Activated CD4-positive, CD25-positive, alpha-beta regulatory T cell treated with anti-CD3 and anti-CD28 coated beads, Interleukin-2, amount 50 U/mL, for 72 hours (primary cell): ENCODE data around the gene ARL14EPL.

Experiments
- DNase-seq: peaks from one replicate; pipeline ENCODE4 v3.0.0; 2021

ARL14EPL gene

DNA sequence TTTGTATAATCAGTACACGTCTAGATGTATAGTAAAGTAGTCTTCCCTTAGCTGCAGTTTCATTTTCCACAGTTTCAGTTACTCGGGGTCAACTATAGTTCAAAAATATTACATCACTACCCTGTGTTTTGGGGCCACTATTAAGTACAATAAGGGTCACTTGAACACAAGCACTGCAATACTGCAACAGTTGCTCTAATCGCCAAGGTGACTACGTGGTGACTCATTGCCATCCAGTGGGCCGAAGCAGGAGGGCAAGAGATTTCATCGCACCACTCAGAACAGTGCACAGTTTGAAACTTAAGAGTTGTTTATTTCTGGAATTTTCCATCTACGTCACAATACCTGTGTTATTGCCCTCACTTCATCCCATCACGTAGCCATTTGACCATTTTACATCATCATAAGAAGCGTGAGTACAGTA is at the start of gene ARL14EPL:
ARL14EPL (plus strand) TSS at position 379 of the 424 bp plus-strand sequence. CDS start 18,994 bp downstream, outside the sequence.
- no peak for DNase-seq

DNA sequence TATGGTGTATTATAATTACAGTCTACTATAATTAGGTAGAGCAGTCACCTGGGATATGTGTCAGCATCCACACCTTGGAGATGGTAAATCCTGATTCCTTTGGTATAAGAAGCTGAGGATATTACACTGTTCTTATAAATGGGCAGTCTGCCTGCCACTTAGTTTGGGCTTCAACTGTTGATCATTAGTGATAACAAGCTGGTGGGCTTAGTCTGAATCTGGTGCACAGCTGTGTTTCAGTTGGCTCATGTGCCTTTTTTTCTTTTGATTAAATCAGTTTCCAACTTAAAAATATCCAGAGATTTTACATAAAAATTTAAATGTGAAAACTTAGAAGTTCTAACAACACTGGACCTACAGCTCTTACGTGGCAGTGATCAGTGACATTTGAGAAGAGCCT is 48.8 kb upstream of the ARL14EPL start:
- no peak for DNase-seq

DNA sequence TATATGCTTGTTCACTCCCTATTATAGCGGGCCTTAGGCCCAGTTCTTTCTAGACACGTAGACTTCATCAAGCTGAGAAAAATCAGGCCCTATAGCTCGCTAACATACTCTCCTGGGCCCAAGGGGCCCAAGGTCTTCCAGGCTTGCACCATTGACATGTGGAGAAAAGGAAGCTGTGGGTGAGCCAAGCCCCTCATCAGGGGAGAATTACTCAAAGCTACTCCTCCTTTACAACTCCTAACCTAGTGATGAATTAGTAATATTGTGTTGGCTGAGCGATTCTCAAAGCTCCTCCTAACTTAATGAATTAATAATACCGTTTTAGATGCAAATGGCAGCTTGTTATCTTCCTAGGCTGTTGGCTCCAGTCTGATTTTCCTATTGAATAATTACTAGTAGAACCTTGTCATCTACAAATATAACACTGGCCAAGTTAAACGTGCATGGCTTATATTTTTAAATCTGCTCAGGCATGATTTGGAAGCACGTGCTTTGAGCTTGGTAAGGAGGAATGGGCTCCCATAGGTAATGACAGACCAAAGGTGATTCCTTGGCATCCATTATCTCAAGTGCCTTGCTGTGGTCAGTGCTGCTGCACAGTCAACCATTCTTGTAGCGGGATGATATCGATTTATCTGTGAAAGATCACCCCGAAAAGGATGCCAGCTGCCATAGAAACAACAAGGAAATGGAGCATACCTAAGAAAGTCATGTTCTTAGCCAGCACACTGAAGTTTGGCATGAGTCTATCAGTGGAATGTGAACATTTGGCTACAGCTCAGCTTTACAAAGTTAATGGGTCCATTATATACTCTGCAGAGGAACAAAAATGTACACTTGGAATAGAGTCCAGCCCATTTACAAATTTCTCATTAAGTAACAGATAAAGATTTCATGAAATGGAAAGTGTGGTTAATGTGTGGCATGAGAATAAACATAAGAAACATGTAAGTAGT is 46.2 kb upstream of the ARL14EPL start:
- DNase-seq: no peak

DNA sequence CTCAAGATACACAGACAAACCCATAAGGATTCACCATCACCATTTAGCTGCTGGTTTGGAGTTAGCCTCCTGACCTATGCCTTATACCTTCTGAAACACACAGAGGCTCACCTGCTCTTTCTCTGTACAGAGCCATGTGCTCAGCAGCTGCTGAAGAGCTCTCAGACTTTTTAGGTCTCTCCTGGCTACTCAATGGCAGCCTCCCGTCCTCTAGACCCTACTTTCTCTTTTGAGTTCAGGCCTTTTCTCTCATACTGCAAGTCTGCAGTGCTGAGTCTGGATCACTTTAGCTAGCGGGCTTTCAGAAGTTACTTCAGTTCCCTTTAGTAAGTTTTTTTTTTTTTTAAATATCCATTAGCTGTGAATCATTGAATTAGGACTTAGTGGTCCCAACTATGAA is 44.3 kb upstream of the ARL14EPL start:
- no peak for DNase-seq

DNA sequence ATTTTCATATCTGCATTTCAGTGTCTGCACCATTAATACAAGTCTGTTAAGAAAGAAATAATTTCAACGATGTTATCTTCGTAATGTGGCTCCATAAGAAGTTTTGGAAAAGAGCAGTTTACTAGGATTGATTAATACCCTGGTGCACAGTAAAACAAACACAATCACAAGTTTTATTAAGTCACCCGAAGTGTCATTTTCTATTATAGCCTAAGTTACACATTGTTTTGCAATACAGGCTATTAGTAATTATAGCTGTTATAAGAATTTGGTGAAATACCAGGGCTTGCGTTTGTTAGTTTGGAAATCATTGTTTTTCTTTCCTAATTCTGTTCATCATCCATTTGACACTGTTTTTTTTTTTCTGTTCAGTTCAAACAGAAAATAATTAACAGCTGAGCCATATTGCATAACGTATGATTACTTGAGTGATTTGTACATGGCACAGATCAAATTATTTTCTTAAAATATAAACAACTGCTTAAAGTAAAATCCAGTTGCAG is 39.4 kb upstream of the ARL14EPL start:
- DNase-seq: no peak

DNA sequence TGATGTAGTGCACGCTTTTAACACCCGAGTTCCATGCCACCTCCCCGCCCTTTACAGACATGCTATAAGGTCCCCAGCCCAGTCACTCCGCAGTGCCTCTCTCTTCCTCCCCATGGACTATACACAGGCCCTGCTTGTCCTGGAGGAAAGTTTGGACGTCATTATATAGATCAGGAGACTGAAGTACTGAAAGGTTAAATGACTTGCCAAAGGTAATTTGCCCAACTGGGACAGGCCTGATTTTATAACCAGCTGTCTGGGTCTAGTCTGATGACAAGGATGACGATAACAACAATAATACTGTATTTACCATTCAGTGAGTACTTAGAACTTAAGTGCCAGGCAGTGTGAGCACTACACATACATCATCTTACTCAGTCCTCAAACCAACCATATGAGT is 36.9 kb upstream of the ARL14EPL start:
- DNase-seq: no peak

DNA sequence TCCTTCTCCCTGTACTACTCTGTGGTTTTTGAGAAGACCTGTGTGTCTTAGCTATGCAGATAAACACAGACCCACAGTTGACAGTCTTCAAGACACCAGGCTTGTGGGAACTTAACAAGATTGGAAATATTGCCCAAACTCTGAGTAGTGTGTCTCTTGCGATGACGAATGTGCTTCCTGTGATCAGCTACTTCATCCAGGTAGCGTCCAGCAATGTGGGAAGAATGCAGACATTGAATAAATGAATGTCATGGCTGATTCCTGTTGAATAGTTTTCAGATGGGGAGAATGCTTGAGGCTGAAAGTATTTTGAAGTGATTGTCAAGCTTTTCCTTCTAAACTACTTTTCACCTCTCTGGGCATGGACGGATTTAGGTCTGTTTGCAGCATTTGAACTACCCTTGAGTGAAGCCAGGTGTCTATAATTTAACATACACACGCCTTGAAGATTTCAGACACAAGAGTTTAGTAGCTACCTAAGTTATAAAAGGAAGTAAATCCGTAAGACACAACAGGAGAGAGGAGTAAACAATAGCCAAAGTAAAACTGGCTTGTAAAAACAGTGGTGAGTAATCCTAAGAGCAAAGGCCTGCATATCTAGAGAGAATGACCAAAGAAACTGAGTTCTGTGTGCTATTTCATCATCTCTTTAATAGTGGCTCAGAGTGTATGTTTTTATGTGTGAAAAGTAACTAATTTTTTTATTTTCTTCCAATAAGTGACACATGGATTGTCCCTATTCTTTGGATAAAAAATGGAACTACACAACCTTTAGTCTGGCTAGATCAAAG is 30.0 kb upstream of the ARL14EPL start:
- DNase-seq: no peak

DNA sequence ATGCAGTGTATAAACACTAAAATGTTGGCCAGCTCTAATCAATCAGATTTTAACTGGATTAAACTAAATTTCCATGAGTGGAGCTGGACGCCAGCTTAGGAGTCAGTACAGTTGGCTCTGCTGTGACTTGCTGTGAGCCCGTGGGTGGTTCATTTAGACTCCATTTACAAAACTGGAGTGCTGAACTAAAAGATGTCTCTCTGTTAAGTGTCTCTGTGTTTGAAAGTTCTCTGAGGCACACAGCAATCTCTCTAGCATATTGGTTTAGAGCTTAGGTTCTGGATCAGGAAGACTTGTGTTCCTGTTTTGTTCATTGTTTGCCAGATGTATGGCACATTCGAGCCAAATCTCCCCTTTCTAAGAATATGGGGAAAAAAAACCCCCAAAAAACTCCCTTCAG is 28.0 kb upstream of the ARL14EPL start:
- no peak for DNase-seq

DNA sequence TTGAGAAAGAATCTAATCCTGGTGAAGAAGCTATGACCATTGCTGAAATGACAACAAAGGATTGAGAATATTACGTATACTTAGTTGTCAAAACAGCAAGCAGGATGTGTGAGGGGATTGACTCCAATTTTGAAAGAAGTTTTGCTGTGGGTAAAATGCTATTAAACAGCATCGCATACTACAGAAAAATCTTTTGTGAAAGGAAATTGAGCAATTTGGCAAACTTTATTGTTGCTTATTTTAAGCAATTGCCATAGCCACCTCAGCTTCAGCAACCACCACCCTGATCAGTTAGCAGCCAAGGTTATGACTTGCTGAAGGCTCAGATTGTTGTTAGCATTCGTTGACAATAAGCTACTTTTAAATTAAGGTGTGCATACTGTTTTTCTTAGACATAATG is 22.5 kb upstream of the ARL14EPL start:
- no peak for DNase-seq

DNA sequence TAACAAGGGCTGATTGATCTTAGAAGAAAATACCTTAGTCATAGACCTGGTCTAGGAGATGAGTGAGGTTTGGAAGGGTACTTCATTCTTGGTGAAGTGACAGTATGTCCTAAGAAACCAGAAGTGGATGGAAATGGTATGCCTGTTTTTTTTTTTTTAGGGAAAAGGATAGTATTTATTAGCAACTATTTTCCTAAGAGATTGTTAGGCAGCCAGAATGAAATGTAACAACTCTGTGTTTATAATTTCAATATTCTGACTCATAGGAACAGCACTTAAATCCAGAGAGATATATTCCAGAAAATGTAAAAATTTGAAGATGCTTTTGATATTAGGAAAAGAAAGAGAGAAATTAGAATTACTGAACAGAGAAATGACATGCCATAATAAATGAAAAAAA is 21.2 kb upstream of the ARL14EPL start:
- no peak for DNase-seq

DNA sequence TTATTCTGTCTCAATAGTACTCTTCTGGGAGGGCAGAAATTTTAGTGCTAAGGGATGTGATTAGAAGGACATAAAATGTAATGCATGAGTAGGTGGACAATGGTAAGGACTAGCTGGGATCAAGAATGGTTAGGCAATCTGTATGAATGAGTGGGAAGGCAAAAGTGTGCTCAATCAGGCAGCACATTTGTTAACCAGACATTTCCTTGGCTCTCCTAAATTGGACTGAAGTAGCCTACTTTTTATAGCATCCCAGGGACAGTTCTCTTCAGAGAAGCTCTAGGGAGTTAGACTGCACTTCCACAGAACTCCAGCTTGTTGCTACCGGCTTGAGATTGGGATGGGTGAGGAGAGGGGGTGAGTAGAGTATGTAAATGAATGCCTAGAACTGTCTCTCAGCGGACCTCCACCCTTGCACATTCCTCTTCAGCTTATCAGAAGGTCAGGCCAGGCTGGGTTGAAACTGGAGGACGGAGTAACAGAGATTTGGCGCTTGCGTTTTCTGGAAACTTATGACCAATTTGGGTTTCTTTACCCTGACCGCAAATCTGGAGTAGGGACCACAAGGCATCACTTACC is 19.0 kb upstream of the ARL14EPL start:
- no peak for DNase-seq

DNA sequence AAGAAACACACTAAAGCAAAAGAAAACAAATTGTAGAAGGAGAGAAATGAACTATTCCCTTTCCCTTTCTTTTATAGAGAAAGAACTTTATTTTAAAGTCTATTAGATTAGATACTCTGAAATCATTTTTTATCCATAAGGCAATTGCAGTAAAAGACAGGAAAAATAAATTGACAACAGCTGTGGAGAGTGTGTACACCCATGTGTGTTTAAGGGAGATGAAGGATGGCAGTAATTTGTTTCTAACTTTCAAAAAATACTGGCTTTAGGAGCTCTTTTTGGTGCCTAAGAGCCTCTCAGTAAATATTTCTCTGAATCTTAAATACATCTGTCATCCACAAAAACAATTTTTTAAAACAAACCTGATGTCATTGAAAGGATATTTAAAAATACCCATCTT is 18.3 kb upstream of the ARL14EPL start:
- DNase-seq: no peak

DNA sequence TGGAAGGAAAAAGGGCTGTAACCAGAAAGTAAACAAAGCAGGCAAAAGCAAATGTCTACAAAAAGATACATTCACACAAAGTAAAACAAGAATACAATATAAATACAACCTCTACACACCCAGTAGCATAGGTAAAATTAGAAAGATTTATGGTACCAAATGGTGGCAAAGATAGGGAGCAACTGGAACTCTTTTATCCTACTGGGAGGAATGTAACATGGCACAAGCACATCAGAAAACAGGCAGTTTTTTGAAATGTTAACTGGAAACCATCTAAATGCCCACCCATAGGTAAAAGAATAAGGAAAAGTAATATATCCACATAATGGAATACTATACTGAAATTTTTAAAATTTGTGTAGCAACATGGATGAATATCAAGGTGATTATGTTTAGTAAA is 8.7 kb upstream of the ARL14EPL start:
- DNase-seq: no peak

DNA sequence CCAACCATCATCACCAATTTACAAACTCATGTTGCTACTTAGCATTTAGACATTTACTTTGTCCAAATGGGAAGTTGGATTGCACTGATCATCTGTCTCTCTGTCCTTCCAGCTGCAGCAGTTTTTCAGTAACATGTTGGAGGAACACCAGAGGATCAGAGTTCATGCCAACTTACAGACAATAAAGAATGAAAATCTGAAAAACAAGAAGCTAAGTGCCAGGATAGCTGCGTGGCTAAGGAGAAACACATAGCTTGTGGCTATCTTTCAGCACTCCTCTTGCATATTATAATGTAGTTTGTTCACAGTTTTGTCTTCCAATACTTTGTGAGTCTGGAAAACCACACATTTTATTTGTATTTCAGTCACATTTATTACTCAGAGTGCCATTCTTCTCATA is 6.4 kb upstream of the ARL14EPL start:
- DNase-seq: no peak

DNA sequence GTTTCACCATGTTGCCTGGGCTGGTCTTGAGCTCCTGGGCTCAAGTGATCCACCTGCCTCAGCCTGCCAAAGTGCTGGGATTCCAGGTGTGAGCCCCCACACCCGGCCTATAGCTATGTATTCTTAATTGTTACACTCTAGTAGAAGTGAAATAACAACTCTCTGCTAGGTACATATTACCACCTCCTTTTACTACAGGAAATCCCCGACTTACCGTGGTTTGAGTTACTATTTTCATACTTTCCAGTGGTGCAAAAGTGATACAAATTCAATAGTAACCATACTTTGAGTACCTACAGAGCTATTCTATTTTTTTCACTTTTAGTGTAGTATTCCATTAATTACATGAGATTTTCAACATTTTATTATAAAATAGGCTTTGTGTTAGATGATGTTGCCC is 719 bp downstream of the ARL14EPL start:
- no peak for DNase-seq

DNA sequence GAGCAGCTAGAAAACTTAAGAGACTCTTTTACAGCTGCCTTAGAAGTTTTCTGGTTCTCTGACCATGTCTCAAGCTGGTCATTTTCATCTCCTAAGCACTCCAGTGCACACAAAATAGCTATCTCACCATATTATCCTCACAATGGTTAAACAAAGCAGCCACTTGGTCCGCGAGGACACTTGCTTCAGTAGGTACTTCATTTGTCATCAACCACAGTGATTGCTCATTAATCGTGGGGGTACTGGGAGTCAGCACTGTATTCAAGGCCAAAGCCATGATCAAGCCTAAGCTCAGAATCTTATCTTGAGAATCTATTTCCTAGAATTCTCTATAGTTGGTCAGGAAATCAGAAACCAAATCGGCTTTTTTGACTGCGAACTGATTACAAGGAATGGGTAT is 2.9 kb downstream of the ARL14EPL start:
- no peak for DNase-seq

DNA sequence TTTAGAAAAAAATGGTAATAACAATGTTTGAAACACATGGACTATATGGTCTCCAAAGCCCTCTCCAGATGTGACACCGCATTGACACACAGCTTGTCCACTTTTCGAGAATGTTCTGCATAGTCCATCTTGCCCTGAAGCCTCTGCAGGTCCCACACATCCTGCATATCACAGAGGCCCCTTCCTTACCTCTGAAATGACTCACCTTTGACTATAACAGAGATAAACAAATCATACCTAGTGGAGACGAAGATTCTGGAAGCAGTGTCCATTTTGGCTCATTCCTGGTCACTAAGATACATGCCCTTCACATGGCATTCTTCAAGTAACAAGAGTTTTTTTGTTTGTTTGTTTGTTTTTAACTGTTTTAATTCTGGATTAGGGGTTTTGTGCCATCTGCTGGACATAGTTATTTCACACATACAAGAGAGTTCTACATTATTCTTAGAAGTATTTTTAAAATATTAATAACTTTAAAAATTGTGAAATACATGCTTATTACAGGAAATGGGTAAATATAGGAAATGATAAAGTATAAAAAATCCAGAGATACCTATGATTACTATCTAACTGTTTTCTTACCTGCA is 5.1 kb downstream of the ARL14EPL start:
- no peak for DNase-seq

DNA sequence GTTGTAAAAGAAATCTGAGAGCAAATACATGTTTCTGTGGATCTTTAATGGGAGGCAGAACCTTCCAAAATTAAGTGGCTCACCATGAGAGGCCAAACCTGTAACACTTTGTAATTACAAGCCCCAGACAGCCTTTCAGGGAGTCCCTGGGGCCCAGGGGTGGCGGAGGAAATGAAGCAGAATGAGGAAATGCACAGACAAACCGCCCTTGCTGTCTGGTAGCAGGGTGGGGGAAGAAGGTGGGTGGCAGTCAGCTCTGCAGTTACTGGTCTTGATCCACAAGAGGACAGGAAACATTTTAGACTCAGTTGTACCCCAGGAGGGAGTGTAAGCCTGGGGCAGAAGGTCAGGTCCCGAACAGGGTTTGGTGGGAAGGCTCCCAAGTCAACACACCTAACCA is 6.5 kb downstream of the ARL14EPL start:
- no peak for DNase-seq

DNA sequence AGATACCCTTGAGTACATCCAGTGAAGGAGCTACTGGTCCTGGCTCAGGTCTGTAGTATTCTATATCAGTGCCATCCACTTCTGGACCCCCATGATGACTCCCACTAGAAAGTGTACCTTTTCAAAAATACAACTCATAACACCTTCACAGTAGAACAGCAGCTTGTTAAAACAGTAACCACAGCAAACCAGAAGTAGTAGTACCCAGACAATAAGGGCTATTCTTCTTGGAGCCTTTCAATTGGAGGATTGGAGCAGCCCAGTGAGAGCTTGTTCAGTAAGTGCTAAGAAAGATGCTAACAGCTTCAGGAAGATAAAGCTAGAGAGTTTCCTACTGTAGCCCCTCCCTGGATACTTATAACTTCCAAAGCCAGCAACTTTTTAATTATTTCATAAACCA is 10.1 kb downstream of the ARL14EPL start:
- no peak for DNase-seq

DNA sequence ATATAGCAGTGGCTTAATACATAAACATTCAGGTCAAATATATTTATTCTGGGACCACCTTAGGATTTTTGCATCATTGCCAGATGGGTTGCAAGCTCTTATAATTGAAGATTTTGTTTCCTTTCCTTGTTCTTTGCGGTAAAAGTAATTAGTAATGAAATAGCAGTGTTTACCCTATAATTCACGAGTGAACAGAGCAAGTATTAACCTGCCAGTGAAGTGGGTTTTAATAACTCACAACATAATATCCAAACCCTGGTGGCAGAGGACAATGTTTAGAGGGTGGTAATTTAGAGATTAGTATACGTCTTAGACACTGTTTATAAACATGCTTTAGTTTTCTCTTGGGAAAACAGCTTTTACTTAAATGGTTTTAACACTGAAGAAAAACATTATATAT is 11.8 kb downstream of the ARL14EPL start:
- DNase-seq: no peak

DNA sequence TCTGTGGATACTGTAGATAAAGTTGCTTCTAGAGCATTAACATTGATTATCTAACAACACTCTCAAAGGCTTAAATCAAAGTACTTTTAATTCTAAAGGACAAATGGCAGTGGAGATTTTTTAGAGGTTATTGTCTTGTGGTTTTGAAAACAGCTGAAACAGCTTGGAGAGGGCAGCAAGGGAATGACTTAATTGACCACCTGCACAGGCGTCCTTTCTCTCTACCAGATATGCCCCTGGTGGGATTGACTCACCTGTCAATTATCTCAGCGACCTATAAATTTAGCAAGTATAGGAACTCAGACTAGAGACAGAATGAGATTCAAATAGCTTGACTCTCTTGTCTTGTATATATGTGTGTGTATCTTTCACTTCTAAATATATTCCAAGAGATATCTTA is 13.5 kb downstream of the ARL14EPL start:
- DNase-seq: no peak

DNA sequence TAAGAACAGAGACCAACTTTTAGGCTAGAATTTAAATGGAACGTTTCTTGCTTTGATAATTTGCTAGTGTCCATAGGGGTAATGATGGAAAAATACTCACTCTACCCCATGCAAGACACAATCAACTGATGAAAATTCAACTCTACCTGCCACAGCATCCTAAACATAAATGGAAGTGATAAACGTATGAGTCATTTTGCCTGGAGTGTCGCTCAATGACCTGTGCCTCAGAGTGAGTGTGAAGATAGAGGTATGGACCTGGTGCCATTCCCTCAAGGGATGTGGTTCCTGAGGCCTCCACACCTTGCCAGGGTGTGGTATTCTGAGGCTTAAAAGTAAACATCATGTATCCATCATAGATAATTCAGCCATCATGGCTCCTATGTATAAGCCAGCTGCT is 14.0 kb downstream of the ARL14EPL start:
- no peak for DNase-seq

DNA sequence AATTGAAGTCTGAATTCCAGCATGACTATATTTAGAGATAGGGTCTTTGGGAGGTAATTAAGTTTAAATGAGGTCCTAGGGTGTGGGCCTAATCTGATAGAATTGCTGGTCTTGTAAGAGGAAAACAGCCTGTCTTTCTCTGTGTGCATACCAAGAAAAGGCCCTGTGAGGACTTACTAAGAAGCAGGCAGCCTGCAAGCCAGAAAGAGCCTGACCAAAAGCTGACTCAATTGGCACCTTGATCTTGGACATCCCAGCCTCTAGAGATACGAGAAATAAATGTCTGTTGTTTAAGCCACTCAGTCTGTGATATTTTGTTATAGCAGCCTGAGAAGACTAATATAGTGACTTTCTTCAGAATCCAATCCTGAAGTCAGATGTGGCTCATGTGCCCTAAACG is 14.6 kb downstream of the ARL14EPL start:
- DNase-seq: no peak
